Endometrium (tissue), 2 donors: ENCODE data around the gene SMARCA2.

ENCODE experiments used
- FAIRE-seq: peaks from 2 replicates; lab custom pipeline; 2012; peaks lifted over from hg19 to GRCh38; lab: Jason Lieb, UNC
- donor health status: control.
- donor health status: control.

Gene SMARCA2

DNA sequence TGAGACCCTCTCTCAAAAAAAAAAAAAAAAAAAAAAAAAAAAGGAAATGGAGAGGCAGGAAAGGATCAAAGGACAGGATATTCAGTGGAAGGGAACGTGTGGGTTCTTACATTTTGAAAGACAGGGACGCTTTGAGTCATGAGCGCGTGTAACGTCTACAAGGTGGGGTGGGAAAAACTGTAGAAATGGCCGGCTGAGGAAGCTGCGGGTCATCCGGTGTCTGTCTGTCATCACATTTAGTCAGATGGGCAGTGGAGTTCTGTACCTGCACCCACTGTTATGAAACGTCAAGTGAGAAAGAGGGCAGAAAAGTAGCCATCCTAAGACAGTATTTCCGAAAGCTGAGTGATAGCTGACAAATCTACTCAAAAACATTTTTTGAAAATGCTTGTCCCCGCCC is 159.8 kb downstream of the SMARCA2 start:
- no peak for FAIRE-seq

DNA sequence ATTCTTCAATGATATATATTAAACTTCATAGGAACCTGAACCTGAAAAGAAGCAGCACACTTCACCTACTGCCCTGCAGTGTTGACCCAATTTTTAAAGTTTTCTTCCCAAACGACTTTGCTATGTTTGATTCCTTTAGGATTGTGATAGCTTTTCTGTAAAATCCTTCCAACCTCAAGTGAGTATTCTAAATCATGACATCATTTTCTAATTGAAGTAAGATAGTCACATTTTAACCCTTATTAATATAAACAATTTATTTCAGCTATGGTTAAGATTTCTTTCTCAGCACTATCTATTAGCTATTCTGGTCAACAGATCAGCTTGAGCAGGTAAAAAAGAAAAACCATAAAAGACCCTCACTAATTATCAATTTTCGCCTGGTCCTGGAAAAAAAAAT is 162.0 kb downstream of the SMARCA2 start:
- FAIRE-seq: no peak

DNA sequence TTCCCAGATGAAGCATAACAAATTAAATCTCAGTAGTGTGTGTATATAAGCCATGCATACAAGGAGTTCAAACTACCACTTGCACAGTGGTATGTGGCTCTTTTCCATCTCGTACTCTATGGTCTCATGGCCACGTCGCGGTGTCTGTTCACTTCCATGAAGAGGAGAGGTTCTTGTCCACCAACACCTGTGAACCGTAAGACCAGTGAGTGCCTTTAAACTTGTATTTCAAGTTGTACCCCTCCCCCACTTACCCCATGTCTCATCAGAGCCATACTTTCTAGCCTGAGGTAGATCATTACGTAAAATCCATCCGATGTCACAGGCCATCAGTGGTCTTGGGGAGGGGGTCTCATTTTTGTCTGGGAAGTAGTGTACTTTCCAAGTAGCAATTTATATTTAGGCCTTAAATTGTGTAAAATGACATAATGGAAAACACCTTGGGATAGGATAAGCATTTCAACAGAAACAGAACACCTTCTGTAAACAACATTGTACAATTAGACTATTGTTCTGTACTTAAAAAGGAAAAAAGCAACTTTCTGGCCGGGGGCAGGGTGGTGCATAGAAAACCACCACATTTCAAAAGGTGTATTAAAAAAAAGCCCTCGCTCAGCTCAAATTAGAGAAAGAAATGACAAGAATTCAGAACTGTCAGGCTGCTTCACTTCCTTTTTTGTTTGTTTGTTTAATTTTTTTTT is 163.0 kb downstream of the SMARCA2 start:
- FAIRE-seq: no peak

DNA sequence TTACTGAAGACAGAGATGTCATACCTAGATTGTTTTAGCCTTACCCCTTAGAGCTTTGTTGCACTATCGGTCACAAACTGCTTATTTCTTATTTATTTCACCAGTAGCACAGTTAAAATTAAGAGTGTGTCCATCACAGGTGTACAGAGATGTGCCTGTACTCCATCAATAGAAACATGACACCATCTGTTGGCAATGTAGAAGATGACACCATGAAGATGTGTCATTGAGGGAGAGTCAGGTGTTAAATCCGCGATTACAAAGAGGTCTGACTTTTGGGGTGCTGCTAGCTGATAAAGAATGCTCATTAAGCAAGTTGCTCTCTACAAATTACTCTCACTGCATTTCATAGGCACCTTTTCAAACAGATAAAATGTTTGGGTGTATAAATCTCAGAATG is 164.4 kb downstream of the SMARCA2 start:
- FAIRE-seq: no peak

DNA sequence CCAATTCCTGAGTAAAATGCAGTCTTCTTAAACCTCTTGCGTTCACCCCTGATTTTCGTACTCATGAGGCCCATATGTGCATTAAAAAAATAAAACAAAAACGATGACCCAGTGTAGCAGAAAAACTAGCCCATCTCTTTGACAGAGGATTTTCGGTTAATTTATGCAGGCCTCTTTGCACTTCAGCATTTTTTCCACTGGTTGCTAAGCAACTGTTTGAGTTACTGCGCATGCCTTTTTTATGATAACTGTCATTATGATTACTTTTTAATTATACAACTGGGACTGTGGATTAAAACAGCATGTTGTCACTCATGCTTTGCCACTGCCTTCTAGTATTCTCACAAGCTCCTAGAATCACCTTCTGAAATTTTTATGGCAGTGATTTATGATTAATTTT is 165.0 kb downstream of the SMARCA2 start:
- no peak for FAIRE-seq

DNA sequence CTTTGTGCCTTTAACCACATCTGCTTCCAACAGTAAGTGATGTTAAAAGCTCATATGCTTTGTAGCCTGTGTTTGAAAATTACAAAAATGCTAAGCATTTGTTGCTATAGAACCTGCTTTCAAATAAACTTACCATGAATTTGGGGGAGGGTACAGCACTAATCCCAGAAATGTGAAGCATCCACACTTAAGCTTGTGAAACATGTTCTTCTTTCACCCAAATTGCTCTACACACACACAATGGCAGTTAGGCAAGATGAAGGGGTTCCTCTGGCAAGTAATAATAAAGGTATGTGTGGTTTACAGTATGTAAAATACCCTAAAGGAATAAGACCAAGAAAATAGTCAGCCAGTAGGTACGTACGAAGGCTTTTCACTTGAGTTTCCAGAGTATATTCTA is 165.6 kb downstream of the SMARCA2 start:
- no peak for FAIRE-seq

DNA sequence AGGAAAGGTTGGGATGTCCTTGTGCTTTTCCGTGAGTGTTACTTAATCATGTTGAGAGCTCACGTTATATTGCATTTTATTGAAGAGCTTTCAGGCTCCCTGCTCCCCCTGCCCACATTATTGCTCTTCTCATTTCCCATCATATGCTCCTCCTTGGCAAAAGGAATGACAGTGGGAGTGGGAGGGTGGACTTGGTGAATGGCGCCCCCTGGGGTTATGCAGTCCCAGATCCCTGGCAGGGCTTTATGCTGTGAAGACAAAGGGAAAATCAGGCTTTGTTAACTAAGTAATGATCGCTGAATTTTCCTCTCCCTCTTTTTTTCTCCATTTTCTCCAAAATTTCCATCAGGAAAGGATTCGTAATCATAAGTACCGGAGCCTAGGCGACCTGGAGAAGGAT is 166.6 kb downstream of the SMARCA2 start:
- no peak for FAIRE-seq

DNA sequence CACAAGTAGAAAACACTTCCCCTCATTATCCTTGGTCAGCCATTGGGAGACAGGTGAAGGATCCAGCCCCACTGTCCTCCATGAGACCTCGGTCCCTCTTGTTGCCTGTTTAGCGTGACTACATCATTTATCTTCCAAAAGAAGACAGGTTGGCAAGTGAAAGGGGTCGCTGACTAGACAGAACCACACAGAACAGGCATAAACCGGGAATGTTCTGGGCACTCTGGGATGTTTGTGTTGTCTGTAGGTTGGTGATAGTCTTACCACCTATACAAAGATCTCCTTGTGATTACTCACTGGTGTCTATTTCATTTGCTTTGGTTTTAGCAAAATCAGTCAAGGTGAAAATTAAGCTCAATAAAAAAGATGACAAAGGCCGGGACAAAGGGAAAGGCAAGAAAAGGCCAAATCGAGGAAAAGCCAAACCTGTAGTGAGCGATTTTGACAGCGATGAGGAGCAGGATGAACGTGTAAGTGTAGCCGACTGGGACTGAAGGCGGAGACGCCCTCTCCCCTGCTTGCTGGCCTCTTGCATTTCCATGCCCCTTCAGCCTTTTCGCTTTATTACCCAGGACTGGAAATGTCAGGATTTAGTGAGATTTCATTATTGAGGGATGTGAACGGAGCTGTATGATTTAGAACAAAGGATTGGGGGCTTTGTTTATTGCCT is 175.9 kb downstream of the SMARCA2 start:
- no peak for FAIRE-seq

DNA sequence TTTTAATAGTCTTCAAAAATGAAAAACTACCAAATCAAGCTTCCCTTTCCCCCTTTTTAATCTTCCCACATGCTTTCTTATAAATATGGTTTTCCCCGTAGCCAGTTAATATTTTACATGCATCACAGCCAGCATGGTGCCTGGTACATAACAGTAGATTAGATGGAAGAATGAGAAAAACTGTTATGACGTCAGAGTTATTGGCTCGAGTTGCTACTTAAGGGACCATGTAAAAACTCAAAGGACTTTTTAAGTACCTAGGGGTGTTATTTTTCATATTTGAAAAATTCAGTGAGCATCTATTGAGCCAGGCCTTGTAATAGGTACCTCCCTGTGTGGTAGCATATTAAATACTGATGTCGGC is 176.4 kb downstream of the SMARCA2 start:
- no peak for FAIRE-seq

DNA sequence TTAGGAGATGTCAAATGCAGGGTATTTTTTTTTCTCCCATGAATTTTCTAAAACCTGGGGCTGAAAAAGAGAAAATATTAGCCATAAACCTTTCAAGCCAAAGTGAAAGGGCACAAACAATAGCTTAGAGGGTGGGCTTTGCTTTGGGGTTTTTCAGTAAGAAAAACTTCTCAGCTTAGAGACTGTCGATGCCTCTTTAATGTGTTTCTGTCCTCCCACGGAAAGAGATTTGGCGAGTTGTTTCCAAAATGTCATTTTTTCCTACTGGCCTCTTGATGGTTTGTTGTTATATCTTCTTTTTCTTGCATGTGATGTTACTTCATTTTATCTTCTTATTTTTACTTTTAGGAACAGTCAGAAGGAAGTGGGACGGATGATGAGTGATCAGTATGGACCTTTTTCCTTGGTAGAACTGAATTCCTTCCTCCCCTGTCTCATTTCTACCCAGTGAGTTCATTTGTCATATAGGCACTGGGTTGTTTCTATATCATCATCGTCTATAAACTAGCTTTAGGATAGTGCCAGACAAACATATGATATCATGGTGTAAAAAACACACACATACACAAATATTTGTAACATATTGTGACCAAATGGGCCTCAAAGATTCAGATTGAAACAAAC is 177.3 kb downstream of the SMARCA2 start:
- FAIRE-seq: no peak

DNA sequence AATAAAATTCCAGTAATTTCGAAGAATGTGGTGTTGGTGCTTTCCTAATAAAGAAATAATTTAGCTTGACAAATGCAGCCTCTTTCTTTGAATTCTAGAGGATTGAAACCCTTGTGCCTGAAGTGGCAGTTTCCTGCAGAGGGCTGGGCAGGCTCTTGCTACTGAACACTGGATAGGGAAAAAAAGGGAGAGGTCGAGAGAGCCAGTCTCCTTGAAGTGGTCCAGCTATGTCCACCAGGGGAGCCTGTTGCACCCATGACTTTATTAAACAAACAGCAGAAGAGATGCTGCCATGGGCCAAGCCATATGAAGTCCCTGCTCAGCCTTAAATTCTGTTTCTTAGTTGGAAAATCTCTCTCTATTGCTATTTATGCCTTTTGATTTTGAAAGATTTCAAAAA is 178.4 kb downstream of the SMARCA2 start:
- FAIRE-seq: no peak

DNA sequence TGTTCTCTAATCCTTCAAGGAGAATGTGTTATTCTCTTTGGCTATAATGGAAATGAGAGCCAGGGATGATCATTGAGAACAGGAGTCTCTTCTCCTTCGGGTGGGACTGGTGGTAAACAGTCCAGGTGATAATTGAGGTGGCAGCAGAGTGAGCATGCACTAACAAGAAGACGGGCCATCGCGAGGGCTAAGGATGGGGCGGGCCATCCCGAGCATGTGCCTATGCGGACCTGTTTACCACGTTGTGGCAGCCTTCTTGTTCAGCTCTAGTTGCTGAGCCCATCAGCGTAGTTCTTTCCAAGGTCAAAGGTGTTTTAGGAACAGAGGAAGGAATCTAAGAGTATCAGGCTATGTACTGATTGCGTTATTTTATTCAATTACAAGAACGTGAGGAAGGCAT is 180.1 kb downstream of the SMARCA2 start:
- FAIRE-seq: no peak

DNA sequence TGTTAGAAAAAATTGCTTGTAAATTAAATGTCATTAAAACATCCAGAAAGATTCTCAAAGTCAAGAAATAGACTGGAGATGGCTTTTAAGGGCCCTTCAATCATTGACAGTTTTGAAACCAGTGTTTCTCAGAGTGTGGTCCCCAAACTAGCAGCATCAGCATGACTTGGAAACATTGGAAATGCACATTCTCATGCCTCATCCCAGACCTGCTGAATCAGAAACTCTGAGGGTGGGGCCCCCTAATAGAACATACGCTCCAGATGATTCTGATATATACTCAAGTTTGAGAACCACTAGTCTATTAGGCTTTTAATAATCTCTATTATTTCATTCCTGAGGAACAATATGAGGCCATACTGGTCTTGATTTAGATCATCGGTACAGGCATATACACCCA is 181.6 kb downstream of the SMARCA2 start:
- FAIRE-seq: no peak

DNA sequence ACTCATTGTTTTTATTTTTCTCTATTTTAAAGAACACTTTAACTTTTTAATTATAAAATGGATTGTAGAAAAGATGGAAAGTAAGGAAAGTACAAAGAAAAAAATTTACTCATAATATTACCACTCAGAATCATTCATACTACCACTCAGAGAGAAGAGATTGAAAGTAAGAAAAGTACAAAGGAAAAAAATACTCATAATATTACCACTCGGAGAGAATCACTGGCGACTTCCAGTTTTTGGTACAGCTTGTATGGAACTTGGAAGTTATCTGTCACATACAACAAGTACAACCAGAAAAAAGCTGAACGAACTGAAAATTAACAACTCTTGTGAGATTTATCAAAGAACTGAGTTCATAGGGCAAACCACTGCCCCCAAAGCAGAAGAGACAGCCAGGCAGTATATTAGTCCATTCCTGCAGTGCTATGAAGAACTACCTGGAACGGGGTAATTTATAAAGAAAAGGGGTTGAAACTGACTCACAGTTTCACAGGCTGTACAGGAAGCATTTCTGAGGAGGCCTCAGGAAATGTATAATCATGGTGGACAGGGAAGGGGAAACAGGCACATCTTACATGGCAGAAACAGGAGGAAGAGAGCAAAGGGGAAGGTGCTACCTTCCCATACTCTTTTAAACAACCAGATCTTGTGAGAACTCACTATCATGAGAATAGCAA is 183.9 kb downstream of the SMARCA2 start:
- no peak for FAIRE-seq

DNA sequence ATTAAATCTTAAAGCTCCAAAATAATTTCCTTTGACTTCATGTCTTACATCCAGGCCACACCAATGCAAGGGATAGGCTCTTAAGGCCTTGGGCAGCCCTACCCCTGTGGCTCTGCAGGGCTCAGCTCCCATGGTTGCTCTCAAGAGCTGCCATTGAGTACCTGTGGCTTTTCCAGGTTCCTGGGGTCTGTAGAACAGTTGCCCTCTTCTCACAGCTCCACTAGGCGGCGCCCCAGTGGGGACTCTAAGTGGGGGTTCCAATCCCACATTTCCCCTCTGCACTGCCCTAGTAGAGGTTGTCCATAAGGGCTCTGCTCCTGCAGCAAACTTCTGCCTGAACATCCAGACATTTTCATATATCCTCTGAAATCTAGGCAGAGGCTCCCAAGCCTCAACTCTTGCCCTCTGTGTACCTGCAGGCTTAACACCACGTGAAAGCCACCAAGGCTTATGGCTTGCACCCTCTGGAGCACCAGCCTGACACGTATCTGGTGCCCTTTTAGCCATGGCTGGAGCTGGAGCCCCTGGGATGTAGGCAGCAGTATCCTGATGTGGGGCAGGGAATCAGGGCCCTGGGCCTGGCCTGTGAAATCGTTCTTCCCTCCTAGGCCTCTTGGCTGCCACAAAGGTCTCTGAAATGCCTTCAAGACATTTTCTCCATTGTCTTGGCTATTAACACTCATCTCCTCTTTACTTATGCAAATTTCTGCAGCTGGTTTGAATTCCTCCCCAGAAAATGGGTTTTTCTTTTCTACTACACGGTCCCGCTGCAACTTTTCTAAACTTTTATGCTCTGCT is 185.1 kb downstream of the SMARCA2 start:
- FAIRE-seq: no peak

DNA sequence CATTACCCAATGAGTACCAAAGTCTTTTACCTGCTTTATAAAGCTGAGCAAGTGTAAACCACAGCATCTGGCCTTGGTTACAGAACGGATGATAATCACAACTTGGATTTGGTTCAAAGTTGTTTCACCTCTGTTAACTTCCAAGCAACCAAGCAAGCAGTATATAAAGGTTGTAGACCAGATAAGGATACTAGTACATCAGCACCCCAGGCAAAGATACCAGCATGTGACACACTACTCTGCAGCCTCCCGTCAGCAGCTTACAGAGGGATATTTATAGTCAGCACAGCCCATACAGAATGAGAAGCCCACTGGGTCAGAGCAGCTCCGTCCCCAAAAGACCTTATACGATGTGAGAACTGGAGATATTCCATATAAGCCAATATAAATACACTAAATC is 193.3 kb downstream of the SMARCA2 start:
- FAIRE-seq: no peak

DNA sequence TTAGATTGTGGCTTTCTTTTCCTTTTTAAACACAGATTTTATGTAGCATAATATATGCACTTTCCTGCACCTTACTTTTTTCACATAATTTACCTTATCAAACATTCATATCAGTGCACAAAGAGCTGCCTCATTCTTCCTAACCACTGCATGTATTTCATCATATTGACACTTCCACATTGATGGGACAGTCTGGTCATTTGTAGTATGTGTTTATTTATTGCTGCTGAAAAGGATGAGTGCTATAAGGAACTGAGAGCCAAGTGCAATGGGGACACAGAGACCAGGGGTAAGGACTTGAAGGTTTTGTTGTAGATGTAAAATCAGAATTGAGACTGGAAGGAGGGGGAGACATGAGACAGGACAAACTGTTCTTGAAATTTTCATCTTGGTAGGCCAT is 193.8 kb downstream of the SMARCA2 start:
- FAIRE-seq: no peak

DNA sequence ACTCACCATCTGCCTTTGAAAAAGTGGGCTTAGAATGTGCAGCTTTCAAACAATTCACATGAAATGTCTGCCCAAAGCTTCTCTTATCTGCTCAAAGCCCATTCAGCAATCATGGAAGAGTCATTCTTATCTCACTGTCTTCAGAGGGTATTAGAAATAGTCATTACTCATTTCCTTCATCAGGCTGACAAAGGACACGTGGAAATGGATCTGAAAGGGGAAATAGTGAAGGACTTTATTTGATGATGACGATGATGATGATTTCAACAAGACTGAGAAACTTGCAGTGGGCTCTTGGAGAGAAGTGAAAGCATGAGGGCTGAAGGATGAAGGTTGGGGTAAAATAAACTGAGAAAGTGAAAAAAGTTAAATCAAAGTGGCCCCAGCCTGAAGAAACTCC is 194.3 kb downstream of the SMARCA2 start:
- no peak for FAIRE-seq

DNA sequence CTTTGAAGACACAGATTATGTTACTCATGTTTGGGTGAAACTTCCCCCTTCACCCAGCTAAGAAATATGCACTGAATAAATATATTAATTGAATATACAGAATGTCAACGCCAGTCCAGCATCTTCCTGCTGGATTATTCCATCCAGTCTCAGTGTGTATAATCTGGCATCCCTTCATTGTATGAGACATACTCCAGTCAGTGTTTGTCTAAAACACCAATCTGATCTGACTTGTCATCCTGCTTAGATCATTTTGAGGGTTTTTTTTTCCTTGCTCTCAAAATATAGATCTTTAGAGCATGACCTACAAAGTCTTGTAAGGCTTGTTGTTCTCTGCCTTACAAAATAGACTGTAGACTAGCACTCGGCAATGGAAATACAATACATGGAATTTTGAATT is 195.1 kb downstream of the SMARCA2 start:
- FAIRE-seq: no peak

DNA sequence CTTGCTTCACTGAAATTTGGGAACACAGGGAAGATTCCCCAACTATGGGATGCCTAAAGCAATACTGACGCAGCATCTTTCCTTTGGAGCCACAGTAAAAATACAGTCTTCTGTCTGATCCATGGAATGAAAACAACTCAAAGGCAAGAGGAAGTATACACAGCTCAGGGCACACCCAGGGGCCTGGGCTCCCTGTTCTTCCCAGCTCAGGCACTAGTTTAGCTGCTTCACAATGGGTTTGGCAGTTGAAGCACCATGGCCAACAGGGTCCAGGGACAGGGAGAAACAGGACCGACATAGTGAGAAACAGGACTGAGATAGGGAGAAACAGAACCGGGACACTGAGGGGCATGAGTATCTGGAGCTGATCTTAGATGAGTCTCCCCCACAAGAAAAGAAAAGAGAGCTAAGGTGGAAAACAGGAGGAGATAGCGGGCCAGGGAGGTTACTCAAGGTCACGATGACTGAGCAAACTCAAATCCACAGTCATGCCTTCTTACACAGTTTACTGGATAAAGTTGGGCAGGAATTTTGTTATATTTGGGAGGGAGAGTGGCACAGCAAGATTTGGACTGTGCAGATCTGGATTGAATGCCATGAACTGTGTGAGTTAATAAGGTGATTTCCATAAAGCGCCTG is 198.8 kb downstream of the SMARCA2 start:
- no peak for FAIRE-seq

DNA sequence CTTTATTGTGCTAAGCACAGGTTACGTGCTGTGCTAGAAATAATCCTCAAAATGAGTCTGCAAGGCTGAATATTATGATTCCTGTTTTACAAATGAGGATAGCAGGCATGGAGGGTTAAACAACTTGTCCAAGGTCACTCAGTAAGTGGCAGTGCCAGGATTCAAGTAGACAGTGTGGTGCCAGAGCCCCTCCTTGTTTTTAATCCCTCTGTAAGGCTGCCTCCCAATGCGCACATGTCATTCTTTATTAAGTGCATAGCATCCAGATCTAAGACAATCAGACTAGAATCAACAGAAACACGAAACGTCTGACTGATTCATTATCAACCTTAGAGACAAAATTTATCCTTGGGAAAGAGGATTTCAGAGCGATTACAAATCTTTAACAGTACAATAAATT is 199.6 kb downstream of the SMARCA2 start:
- no peak for FAIRE-seq

DNA sequence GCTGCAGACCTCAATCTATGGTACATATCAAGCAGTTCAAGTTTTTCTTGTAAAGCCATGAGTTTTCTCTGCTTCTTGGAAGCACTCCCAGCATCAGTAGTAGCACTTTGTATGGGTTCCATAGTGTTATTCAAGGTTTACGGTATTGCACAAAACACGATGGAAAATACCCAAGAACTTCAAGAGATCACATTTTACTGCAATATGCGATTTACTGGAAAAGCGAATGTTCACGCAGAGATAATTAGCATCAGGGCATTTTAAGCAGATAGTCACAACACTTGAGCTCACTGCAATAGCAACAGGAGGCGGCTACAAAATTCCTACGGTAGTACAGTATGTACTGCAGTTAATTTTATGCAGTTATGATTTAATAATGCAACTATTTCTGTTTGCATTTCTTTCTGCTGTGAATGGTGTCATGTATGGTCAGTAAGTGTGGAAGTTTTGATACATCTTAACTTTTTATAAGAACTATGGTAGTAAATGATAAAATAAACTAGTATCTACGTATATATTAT is 200.8 kb downstream of the SMARCA2 start:
- FAIRE-seq: no peak
